Keratinocyte (primary cell): ENCODE measurements around the gene PCK1. TPM values are rescaled to one million over a fixed set of nuclear protein-coding genes. Genes with fewer than 3 reads are reported as not detected.

Experiments
- DNase-seq: peaks from one replicate; pipeline ENCODE4 v3.0.0-alpha.2; 2011; ENCODE audit warnings: low read depth, missing footprints, low spot score
- FAIRE-seq: peaks from 2 replicates; lab custom pipeline; 2011; peaks lifted over from hg19 to GRCh38; lab: Jason Lieb, UNC
- H2AFZ ChIP-seq: 2 replicates; pipeline ENCODE4 v1.6.0; 2012; ENCODE audit warnings: low read length, control low read depth, inconsistent platforms; ENCODE audit not compliant: control insufficient read depth
- H3K27ac ChIP-seq: 2 replicates; pipeline ENCODE4 v1.5.1; 2011; ENCODE audit warnings: low read length; ENCODE audit not compliant: control insufficient read depth, insufficient read depth
- H3K27me3 ChIP-seq: 3 replicates; pipeline ENCODE4 v1.6.0; 2011; ENCODE audit warnings: low read length; ENCODE audit not compliant: control insufficient read depth, insufficient read depth; ENCODE audit errors: extremely low read depth
- H3K36me3 ChIP-seq, 2 experiments: 2 replicates in 1 of 2; 3 replicates in 1 of 2; pipeline ENCODE4 v1.5.1; 2011; ENCODE audit warnings: low read length in 2 of 2, mild to moderate bottlenecking in 1 of 2; ENCODE audit not compliant: control insufficient read depth in 2 of 2, insufficient read depth in 2 of 2; ENCODE audit errors: extremely low read depth in 1 of 2
- H3K4me1 ChIP-seq: 3 replicates; pipeline ENCODE4 v1.5.1; 2011; ENCODE audit warnings: low read length; ENCODE audit not compliant: control insufficient read depth, insufficient read depth; ENCODE audit errors: extremely low read depth
- H3K4me2 ChIP-seq: 3 replicates; pipeline ENCODE4 v1.6.0; 2011; ENCODE audit warnings: low read depth, low read length; ENCODE audit not compliant: control insufficient read depth, insufficient read depth; ENCODE audit errors: extremely low read depth
- H3K4me3 ChIP-seq, 3 experiments: fragments of 200-600 bp in 1 of 3; sonication (generic) in 1 of 3; 2 replicates in 2 of 3; 3 replicates in 1 of 3; pipeline ENCODE4 v1.5.1; 2011 to 2016; ENCODE audit warnings: low read length in 3 of 3, mild to moderate bottlenecking in 3 of 3, control low read depth in 2 of 3, inconsistent platforms in 1 of 3, low read depth in 1 of 3, mixed read lengths in 1 of 3, mixed run types in 1 of 3, moderate library complexity in 1 of 3; ENCODE audit not compliant: control insufficient read depth in 2 of 3, insufficient read depth in 2 of 3; ENCODE audit errors: extremely low read depth in 1 of 3
- H3K79me2 ChIP-seq: 2 replicates; pipeline ENCODE4 v1.6.0; 2012; ENCODE audit warnings: low read length; ENCODE audit not compliant: control insufficient read depth, insufficient read depth
- H3K9ac ChIP-seq: 3 replicates; pipeline ENCODE4 v1.6.0; 2011; ENCODE audit warnings: low read length; ENCODE audit not compliant: control insufficient read depth, insufficient read depth; ENCODE audit errors: extremely low read depth
- H3K9me1 ChIP-seq: 3 replicates; pipeline ENCODE4 v1.6.0; 2011; ENCODE audit warnings: low read length; ENCODE audit not compliant: control insufficient read depth, insufficient read depth; ENCODE audit errors: extremely low read depth
- H3K9me3 ChIP-seq: 2 replicates; pipeline ENCODE4 v1.5.1; 2012; ENCODE audit warnings: low read depth, low read length; ENCODE audit not compliant: control insufficient read depth
- H4K20me1 ChIP-seq: 3 replicates; pipeline ENCODE4 v1.6.0; 2011; ENCODE audit warnings: low read length; ENCODE audit not compliant: control insufficient read depth, insufficient read depth; ENCODE audit errors: extremely low read depth
- EZH2 ChIP-seq: IDR thresholded peaks from one replicate; pipeline ENCODE4 v1.6.1; 2012; ENCODE audit warnings: inconsistent platforms, mild to moderate bottlenecking, low read length, moderate library complexity
- dilution Hi-C: fragments of 300-500 bp; cut with MboI; formaldehyde crosslinking; loops from one replicate; pipeline ENCODE4 v1.7.0; 2020; ENCODE audit warnings: low sequenced_read_pairs; ENCODE audit not compliant: extremely low pct_ligation_motif_present
- polyA plus RNA-seq, 5 experiments: library from polyadenylated mRNA; depleted of rRNA in 3 of 5; stranded (reverse) in 3 of 5; stranded (forward) in 1 of 5; unstranded in 1 of 5; fragments of >200 nt; gene quantifications; 1 replicate in 1 of 5; 2 replicates in 3 of 5; 3 replicates in 1 of 5; pipeline versions ENCODE4 v1.2.1 to v1.2.3, GENCODE V29; 2011 to 2012; ENCODE audit warnings: missing spikeins in 2 of 5, low read depth in 1 of 5, low replicate concordance in 1 of 5
- TF ChIP-seq, protein P1 (sequence below), 3 experiments: IDR thresholded peaks in 1 of 3; conservative IDR thresholded peaks in 1 of 3; optimal IDR thresholded peaks in 1 of 3; 2 replicates in 2 of 3; 3 replicates in 1 of 3; pipeline versions ENCODE3 to v1.5.1; 2011; ENCODE audit warnings: low read length in 3 of 3, mild to moderate bottlenecking in 3 of 3, moderate library complexity in 2 of 3, control low read depth in 1 of 3, inconsistent platforms in 1 of 3; ENCODE audit not compliant: insufficient read depth in 2 of 3; ENCODE audit errors: extremely low read depth in 1 of 3

PCK1 gene
- polyA plus RNA-seq, 1 donor (not counting 4 experiments of a cell fraction or from before 2014, with no cell fraction given) = not detected

DNA sequence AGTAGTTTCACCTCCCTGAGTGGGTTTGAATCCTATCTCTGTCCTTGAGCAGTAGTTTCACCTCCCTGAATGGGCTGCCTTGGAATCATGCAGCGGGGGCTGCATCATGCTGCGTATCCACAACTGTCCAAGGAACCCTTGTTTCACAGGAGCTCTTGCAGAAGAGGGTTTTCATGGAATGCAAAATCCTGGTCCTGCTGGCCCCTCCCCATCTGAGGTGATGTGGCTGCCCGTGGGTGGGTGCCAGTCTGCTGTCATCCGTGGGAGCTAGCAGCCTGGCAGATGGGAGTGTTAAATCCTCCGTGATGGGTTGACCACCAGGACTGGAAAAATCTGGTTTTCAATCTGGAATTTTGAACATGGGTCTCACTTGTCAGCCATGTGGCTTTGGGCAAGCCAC is 37.6 kb downstream of the PCK1 start:
- no peak for FAIRE-seq

DNA sequence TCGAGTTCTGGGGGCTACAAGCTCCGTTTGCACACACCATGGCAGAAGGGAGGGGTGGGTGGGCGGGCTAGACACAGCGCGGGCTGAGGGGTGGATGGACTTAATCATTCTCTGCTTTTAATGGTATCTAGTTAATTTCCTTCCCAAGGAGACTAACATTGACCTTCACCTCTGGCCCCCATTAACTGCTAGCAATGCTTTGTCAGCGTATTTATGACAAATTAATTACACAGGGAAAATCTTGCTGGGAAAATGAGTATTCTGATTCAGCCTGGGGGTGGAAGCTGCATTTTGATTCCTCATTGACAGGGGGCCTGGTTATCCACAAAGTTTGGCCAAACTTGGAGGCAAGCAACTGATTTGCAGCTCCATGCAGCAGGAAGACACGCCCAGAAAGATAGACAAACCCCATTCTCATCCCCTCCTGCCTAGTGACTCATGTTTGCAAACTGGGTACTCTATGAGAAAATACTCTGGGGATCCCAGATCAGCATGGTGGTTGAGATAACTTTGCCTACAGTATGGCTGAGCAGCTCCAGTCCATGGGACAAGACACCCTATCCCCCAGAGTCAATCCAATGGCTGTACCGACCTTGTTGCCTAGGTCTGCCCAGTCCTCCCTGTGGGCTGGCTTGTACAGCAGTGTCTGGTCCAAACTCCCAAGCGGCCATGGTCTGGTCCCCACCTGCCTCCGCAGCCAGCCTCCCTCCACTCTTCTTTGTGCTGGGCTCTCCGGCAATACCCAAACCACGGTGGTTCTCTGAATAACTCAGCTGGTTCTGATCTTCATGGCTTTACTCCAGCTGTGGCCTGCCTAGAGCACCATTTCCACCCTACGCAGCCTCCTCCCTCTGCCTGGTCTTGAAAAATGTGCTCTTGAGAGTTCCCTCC is 39.7 kb downstream of the PCK1 start:
- Histone ChIP-seq H3K36me3 (no peaks in the 10 kb centered on the region), H3K9me1 (no peaks in the 10 kb centered on the region), H3K4me3 (no peak overlapping the region), H3K9me3 (no peaks in the 10 kb centered on the region), H3K4me2 (no peak overlapping the region), H3K27me3 (peaks cover 17% of the 10 kb centered on the region), H2AFZ (no peak overlapping the region), H3K79me2 (no peaks in the 10 kb centered on the region), H4K20me1 (no peaks in the 10 kb centered on the region), H3K9ac (no peak overlapping the region), H3K4me1 (peaks cover 2% of the 10 kb centered on the region), H3K27ac (no peak overlapping the region)
- TF ChIP-seq, protein P1, sequence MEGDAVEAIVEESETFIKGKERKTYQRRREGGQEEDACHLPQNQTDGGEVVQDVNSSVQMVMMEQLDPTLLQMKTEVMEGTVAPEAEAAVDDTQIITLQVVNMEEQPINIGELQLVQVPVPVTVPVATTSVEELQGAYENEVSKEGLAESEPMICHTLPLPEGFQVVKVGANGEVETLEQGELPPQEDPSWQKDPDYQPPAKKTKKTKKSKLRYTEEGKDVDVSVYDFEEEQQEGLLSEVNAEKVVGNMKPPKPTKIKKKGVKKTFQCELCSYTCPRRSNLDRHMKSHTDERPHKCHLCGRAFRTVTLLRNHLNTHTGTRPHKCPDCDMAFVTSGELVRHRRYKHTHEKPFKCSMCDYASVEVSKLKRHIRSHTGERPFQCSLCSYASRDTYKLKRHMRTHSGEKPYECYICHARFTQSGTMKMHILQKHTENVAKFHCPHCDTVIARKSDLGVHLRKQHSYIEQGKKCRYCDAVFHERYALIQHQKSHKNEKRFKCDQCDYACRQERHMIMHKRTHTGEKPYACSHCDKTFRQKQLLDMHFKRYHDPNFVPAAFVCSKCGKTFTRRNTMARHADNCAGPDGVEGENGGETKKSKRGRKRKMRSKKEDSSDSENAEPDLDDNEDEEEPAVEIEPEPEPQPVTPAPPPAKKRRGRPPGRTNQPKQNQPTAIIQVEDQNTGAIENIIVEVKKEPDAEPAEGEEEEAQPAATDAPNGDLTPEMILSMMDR (optimal IDR thresholded peaks at IDR 0.05 in 1 of 3, IDR thresholded peaks at IDR 0.05 in 1 of 3, conservative IDR thresholded peaks at IDR 0.05 in 1 of 3; ENCODE audit: extremely low read depth in 1 of 3, insufficient read depth in 2 of 3, low read length in 3 of 3) = no peak
- no peak for TF ChIP-seq EZH2
- dilution Hi-C loops = loop anchor here (25.0 kb wide), 1 partner anchor 587 kb away; no protein-coding TSS in a partner anchor
- FAIRE-seq (no peak), DNase-seq (no peak)

More for the DNA sequence above, 37.6 kb downstream of the PCK1 start:
- no peak overlapping the region for H3K4me2 ChIP-seq
- H3K79me2 ChIP-seq = no peaks in the 10 kb centered on the region
- H4K20me1 ChIP-seq = no peaks in the 10 kb centered on the region
- H3K27me3 ChIP-seq = peaks cover 26% of the 10 kb centered on the region
- H3K4me3 ChIP-seq = no peak overlapping the region
- peaks cover 2% of the 10 kb centered on the region for H3K4me1 ChIP-seq
- H3K27ac ChIP-seq = no peak overlapping the region
- TF ChIP-seq EZH2 = no peak
- TF ChIP-seq, protein P1 (optimal IDR thresholded peaks at IDR 0.05 in 1 of 3, IDR thresholded peaks at IDR 0.05 in 1 of 3, conservative IDR thresholded peaks at IDR 0.05 in 1 of 3; ENCODE audit: extremely low read depth in 1 of 3, insufficient read depth in 2 of 3, low read length in 3 of 3) = no peak
- no peak for DNase-seq
- H3K9me3 ChIP-seq = no peaks in the 10 kb centered on the region
- H3K36me3 ChIP-seq = no peaks in the 10 kb centered on the region
- no peak overlapping the region for H3K9ac ChIP-seq
- dilution Hi-C loops = no loop called here
- no peak overlapping the region for H2AFZ ChIP-seq
- no peaks in the 10 kb centered on the region for H3K9me1 ChIP-seq
